Small intestine (tissue), 7 donors: Measurements from ENCODE around the gene CFAP61. TPM values are rescaled to one million over a fixed set of nuclear protein-coding genes. Genes with fewer than 3 reads are reported as not detected.
"Not testable (repeated sequence)": the region's sequence is repeated elsewhere in the genome, so short reads cannot be mapped to it uniquely, and the experiment has no call there.

ENCODE experiments used
- DNase-seq, 2 donors: peaks; one replicate each; pipeline versions ENCODE4 v3.0.0 to v3.0.0-alpha.2; 2013
- FAIRE-seq: peaks from 2 replicates; lab custom pipeline; 2012; peaks lifted over from hg19 to GRCh38; lab: Jason Lieb, UNC
- H3K27ac ChIP-seq, 3 donors: one replicate each; pipeline ENCODE4 v1.5.1; 2013; ENCODE audit warnings: low read length in 2 of 3, mild to moderate bottlenecking in 2 of 3, control low read depth in 1 of 3, inconsistent platforms in 1 of 3, low read depth in 1 of 3, moderate library complexity in 1 of 3
- H3K27me3 ChIP-seq, 3 donors: one replicate each; pipeline ENCODE4 v1.6.1; 2013; ENCODE audit warnings: low read length in 3 of 3, inconsistent platforms in 1 of 3; ENCODE audit not compliant: control insufficient read depth in 3 of 3, insufficient read depth in 3 of 3
- H3K36me3 ChIP-seq, 3 donors: one replicate each; pipeline ENCODE4 v1.6.1; 2013; ENCODE audit warnings: low read length in 3 of 3, inconsistent platforms in 1 of 3, low read depth in 1 of 3, mild to moderate bottlenecking in 1 of 3, moderate library complexity in 1 of 3; ENCODE audit not compliant: control insufficient read depth in 3 of 3, insufficient read depth in 2 of 3
- H3K4me1 ChIP-seq, 3 donors: one replicate each; pipeline ENCODE4 v1.6.1; 2013; ENCODE audit warnings: low read length in 2 of 3, inconsistent platforms in 1 of 3, low read depth in 1 of 3, mild to moderate bottlenecking in 1 of 3, moderate library complexity in 1 of 3; ENCODE audit not compliant: control insufficient read depth in 3 of 3, insufficient read depth in 2 of 3
- H3K4me3 ChIP-seq, 3 donors: one replicate each; pipeline ENCODE4 v1.5.1; 2013; ENCODE audit warnings: low read length in 3 of 3, control low read depth in 1 of 3, inconsistent platforms in 1 of 3, low read depth in 1 of 3, mild to moderate bottlenecking in 1 of 3, moderate library complexity in 1 of 3
- H3K9me3 ChIP-seq, 2 donors: one replicate each; pipeline ENCODE4 v1.6.1; 2013; ENCODE audit warnings: low read depth in 1 of 2, low read length in 1 of 2; ENCODE audit not compliant: control insufficient read depth in 2 of 2, insufficient read depth in 1 of 2
- WGBS, 3 donors: extraction: QIAGEN DNeasy Blood & Tissue Kit; methylation state at CpG; one replicate each; pipeline ENCODE4 v1.1.7; 2013; 5-methylcytosine and 5-hydroxymethylcytosine counted together
- polyA plus RNA-seq, 4 donors: library from polyadenylated mRNA; stranded (reverse) in 3 of 4; unstranded in 1 of 4; fragments of 200-250 nt in 3 of 4; fragments of 120-200 nt in 1 of 4; gene quantifications; one replicate each; pipeline versions ENCODE4 v1.2.1 to v1.2.3, GENCODE V29; 2013
- donor health status: healthy with polysubstance abuse.
- donor health status: control.
- donor health status: control.
- donor health status: Bipolar disorder and iron deficiency.
- donor health status: healthy.

Gene CFAP61
- polyA plus RNA-seq, 4 donors = 0.18 TPM; not detected in 2

GRCh38 chr20:20231528-20232298 lies 179.4 kb downstream of the CFAP61 start:
- Histone ChIP-seq H3K27me3 (no peaks in the 10 kb centered on the region), H3K4me3 (no peak overlapping the region), H3K27ac (no peak overlapping the region), H3K9me3 (no peaks in the 10 kb centered on the region), H3K36me3 (no peaks in the 10 kb centered on the region), H3K4me1 (no peaks in the 10 kb centered on the region)
- FAIRE-seq (no peak), DNase-seq (no peak)
- WGBS, 3 donors = 74 to 80% (median 75%) methylated on average over 11 of the region's 11 CpGs

- no peak for DNase-seq
- WGBS, 3 donors = 83 to 91% (median 84%) methylated on average over 19 of the region's 19 CpGs
- H3K4me1 ChIP-seq = no peaks in the 10 kb centered on the region
- no peak for FAIRE-seq
- no peak overlapping the region for H3K27ac ChIP-seq
- no peaks in the 10 kb centered on the region for H3K36me3 ChIP-seq
- H3K27me3 ChIP-seq = no peaks in the 10 kb centered on the region
- no peaks in the 10 kb centered on the region for H3K9me3 ChIP-seq
- no peak overlapping the region for H3K4me3 ChIP-seq
Measured at GRCh38 chr20:20233041-20233514, 180.7 kb downstream of the CFAP61 start.

GRCh38 chr20:20235681-20236080 lies 183.3 kb downstream of the CFAP61 start:
- no peak overlapping the region for H3K4me3 ChIP-seq
- FAIRE-seq = no peak
- 81 to 87% (median 81%) methylated on average over 4 of the region's 4 CpGs for WGBS, 3 donors
- H3K36me3 ChIP-seq = no peaks in the 10 kb centered on the region
- H3K27ac ChIP-seq = no peak overlapping the region
- no peaks in the 10 kb centered on the region for H3K9me3 ChIP-seq
- no peak for DNase-seq
- no peaks in the 10 kb centered on the region for H3K27me3 ChIP-seq
- H3K4me1 ChIP-seq = no peaks in the 10 kb centered on the region

GRCh38 chr20:20237093-20237959 lies 185.0 kb downstream of the CFAP61 start:
- no peak overlapping the region for H3K4me3 ChIP-seq
- H3K27ac ChIP-seq = no peak overlapping the region
- H3K4me1 ChIP-seq = no peaks in the 10 kb centered on the region
- H3K36me3 ChIP-seq = no peaks in the 10 kb centered on the region
- H3K9me3 ChIP-seq = no peaks in the 10 kb centered on the region
- FAIRE-seq (no peak), DNase-seq (peak; percentile 42 to 55)
- no peaks in the 10 kb centered on the region for H3K27me3 ChIP-seq
- 34 to 44% (median 36%) methylated on average over 11 of the region's 11 CpGs for WGBS, 3 donors

- Histone ChIP-seq H3K27me3 (peaks cover 0 to 2% (median 2%) of the 10 kb centered on the region in 3 donors), H3K4me1 (no peaks in the 10 kb centered on the region), H3K4me3 (no peak overlapping the region), H3K27ac (no peak overlapping the region), H3K9me3 (no peaks in the 10 kb centered on the region), H3K36me3 (no peaks in the 10 kb centered on the region)
- DNase-seq = no peak
- 43 to 74% (median 53%) methylated on average over 1 of the region's 1 CpG for WGBS, 3 donors
- no peak for FAIRE-seq
Measured at GRCh38 chr20:20241976-20242375, 189.6 kb downstream of the CFAP61 start.

- H3K9me3 ChIP-seq, H3K4me1 ChIP-seq, FAIRE-seq, H3K27me3 ChIP-seq, H3K27ac ChIP-seq, H3K4me3 ChIP-seq, H3K36me3 ChIP-seq, DNase-seq: not testable (repeated sequence)
- WGBS, 3 donors = 68 to 90% (median 80%) methylated on average over 1 of the region's 1 CpG
Measured at GRCh38 chr20:20244384-20244783, 192.1 kb downstream of the CFAP61 start.

GRCh38 chr20:20246996-20247633 lies 194.8 kb downstream of the CFAP61 start:
- FAIRE-seq (no peak), DNase-seq (no peak)
- no peaks in the 10 kb centered on the region for H3K9me3 ChIP-seq
- peaks cover 0 to 2% (median 2%) of the 10 kb centered on the region in 3 donors for H3K27me3 ChIP-seq
- H3K36me3 ChIP-seq = no peaks in the 10 kb centered on the region
- H3K4me3 ChIP-seq = no peak overlapping the region
- H3K27ac ChIP-seq = no peak overlapping the region
- 82 to 85% (median 84%) methylated on average over 15 of the region's 15 CpGs for WGBS, 3 donors
- no peaks in the 10 kb centered on the region for H3K4me1 ChIP-seq

GRCh38 chr20:20248620-20249200 lies 196.4 kb downstream of the CFAP61 start:
- 69 to 85% (median 80%) methylated on average over 6 of the region's 6 CpGs for WGBS, 3 donors
- FAIRE-seq (no peak), DNase-seq (no peak)
- Histone ChIP-seq H3K4me3 (no peak overlapping the region), H3K27ac (no peak overlapping the region), H3K36me3 (no peaks in the 10 kb centered on the region), H3K4me1 (no peaks in the 10 kb centered on the region), H3K27me3 (peaks cover 0 to 2% (median 2%) of the 10 kb centered on the region in 3 donors), H3K9me3 (no peaks in the 10 kb centered on the region)
